Measurements from ENCODE around the gene TSNAXIP1.
A peak's percentile ranks its signal among the peaks of the same experiment; 100 is the strongest.

TSNAXIP1 gene

GRCh38 chr16:67805718-67806427 is 816 bp upstream of the TSNAXIP1 start (continued):
- TF ChIP-seq, protein P1, sequence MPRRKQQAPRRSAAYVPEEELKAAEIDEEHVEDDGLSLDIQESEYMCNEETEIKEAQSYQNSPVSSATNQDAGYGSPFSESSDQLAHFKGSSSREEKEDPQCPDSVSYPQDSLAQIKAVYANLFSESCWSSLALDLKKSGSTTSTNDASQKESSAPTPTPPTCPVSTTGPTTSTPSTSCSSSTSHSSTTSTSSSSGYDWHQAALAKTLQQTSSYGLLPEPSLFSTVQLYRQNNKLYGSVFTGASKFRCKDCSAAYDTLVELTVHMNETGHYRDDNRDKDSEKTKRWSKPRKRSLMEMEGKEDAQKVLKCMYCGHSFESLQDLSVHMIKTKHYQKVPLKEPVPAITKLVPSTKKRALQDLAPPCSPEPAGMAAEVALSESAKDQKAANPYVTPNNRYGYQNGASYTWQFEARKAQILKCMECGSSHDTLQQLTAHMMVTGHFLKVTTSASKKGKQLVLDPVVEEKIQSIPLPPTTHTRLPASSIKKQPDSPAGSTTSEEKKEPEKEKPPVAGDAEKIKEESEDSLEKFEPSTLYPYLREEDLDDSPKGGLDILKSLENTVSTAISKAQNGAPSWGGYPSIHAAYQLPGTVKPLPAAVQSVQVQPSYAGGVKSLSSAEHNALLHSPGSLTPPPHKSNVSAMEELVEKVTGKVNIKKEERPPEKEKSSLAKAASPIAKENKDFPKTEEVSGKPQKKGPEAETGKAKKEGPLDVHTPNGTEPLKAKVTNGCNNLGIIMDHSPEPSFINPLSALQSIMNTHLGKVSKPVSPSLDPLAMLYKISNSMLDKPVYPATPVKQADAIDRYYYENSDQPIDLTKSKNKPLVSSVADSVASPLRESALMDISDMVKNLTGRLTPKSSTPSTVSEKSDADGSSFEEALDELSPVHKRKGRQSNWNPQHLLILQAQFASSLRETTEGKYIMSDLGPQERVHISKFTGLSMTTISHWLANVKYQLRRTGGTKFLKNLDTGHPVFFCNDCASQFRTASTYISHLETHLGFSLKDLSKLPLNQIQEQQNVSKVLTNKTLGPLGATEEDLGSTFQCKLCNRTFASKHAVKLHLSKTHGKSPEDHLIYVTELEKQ (tag by site-specific recombination; IDR thresholded peaks at IDR 0.05; ENCODE audit: borderline replicate concordance), result no peak
- TF ChIP-seq SCRT1 (tag by site-specific recombination; IDR thresholded peaks at IDR 0.05; ENCODE audit: borderline replicate concordance) (peak; percentile 95), ZNF341 (tag by site-specific recombination; IDR thresholded peaks at IDR 0.05; ENCODE audit: low read depth) (no peak), ZNF707 (tag by site-specific recombination; IDR thresholded peaks at IDR 0.05) (no peak), ZNF280D (tag by site-specific recombination; IDR thresholded peaks at IDR 0.05) (no peak), ZNF423 (tag by site-specific recombination; IDR thresholded peaks at IDR 0.05) (peak; percentile 51; the same call in 1 of the 2 replicates), ZNF488 (tag by site-specific recombination; IDR thresholded peaks at IDR 0.05) (no peak)
- TF ChIP-seq, protein P2, sequence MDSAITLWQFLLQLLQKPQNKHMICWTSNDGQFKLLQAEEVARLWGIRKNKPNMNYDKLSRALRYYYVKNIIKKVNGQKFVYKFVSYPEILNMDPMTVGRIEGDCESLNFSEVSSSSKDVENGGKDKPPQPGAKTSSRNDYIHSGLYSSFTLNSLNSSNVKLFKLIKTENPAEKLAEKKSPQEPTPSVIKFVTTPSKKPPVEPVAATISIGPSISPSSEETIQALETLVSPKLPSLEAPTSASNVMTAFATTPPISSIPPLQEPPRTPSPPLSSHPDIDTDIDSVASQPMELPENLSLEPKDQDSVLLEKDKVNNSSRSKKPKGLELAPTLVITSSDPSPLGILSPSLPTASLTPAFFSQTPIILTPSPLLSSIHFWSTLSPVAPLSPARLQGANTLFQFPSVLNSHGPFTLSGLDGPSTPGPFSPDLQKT (IDR thresholded peaks at IDR 0.05; ENCODE audit: borderline replicate concordance, low read depth, low read length), result no peak
- TF ChIP-seq, protein P3, sequence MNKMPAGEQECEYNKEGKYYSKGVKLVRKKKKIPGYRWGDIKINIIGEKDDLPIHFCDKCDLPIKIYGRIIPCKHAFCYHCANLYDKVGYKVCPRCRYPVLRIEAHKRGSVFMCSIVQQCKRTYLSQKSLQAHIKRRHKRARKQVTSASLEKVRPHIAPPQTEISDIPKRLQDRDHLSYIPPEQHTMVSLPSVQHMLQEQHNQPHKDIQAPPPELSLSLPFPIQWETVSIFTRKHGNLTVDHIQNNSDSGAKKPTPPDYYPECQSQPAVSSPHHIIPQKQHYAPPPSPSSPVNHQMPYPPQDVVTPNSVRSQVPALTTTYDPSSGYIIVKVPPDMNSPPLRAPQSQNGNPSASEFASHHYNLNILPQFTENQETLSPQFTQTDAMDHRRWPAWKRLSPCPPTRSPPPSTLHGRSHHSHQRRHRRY (tag by site-specific recombination; IDR thresholded peaks at IDR 0.05), result no peak

GRCh38 chr16:67807148-67807682 is 526 bp downstream of the TSNAXIP1 start:
- Histone ChIP-seq H3K4me3 (ENCODE audit: low read depth, low read length) (peak overlapping the region; percentile 88), H3K4me1 (ENCODE audit: control insufficient read depth, insufficient read depth, low read length) (peaks cover 8% of the 10 kb centered on the region), H3K9me3 (ENCODE audit: control insufficient read depth, insufficient read depth, low read depth, low read length) (no peaks in the 10 kb centered on the region), H3K27ac (ENCODE audit: extremely low read depth, low read depth, low read length) (no peak overlapping the region), H3K36me3 (ENCODE audit: control insufficient read depth in 2 of 2, insufficient read depth in 1 of 2, low read length in 2 of 2) (peaks cover 0 to 22% of the 10 kb centered on the region in 2 experiments; a peak in 2 of 3 replicates)
- ChIA-PET POLR2A (interaction anchor here (0.6 to 1.7 kb wide), 24 partner anchors 9 to 286 kb away, joined by 3 to 25 read pairs (median 5); partner anchors contain the start of genes ACD, CTCF, GFOD2 and NUTF2), CTCF (interaction anchor here (0.7 to 2.7 kb wide), 8 partner anchors 9 to 287 kb away, joined by 3 to 43 read pairs (median 3); no protein-coding TSS in a partner anchor)
- TF ChIP-seq ZNF549 (tag by site-specific recombination; IDR thresholded peaks at IDR 0.05) (no peak), ZNF777 (tag by site-specific recombination; IDR thresholded peaks at IDR 0.05; ENCODE audit: borderline replicate concordance) (no peak), KLF1 (tag by site-specific recombination; IDR thresholded peaks at IDR 0.05) (no peak), ZEB2 (tag by site-specific recombination; IDR thresholded peaks at IDR 0.05) (no peak), ZBTB8A (tag by site-specific recombination; IDR thresholded peaks at IDR 0.05) (peak; percentile 35; the same call in 1 of the 2 replicates), EGR2 (tag by site-specific recombination; IDR thresholded peaks at IDR 0.05; ENCODE audit: low read depth) (no peak), PRDM1 (tag by site-specific recombination; IDR thresholded peaks at IDR 0.05) (no peak), ZNF223 (tag by site-specific recombination; IDR thresholded peaks at IDR 0.05) (no peak), ZNF501 (tag by site-specific recombination; IDR thresholded peaks at IDR 0.05) (no peak), ZSCAN4 (tag by site-specific recombination; IDR thresholded peaks at IDR 0.05) (no peak), ZNF24 (tag by site-specific recombination; IDR thresholded peaks at IDR 0.05) (no peak), CTCF (tag by site-specific recombination; IDR thresholded peaks at IDR 0.05) (peak; percentile 64; the same call in 1 of the 2 replicates), ZNF621 (tag by site-specific recombination; IDR thresholded peaks at IDR 0.05) (no peak)

All from HEK293 (cell line).